Measurements from ENCODE around the gene SLC9A5. TPM values are rescaled to one million over a fixed set of nuclear protein-coding genes. Genes with fewer than 3 reads are reported as not detected.

Gene SLC9A5
- total RNA-seq, 4 donors from 2014 or later, result 0.37 to 1.2 (median 0.72) TPM

- no peak for ATAC-seq (ENCODE audit: low FRiP score)
- no peak for DNase-seq (ENCODE audit: low spot score)
- no peak for TF ChIP-seq CTCF (IDR thresholded peaks at IDR 0.05)
Measured at GRCh38 chr16:67228034-67228785, 20.6 kb upstream of the SLC9A5 start.

DNA sequence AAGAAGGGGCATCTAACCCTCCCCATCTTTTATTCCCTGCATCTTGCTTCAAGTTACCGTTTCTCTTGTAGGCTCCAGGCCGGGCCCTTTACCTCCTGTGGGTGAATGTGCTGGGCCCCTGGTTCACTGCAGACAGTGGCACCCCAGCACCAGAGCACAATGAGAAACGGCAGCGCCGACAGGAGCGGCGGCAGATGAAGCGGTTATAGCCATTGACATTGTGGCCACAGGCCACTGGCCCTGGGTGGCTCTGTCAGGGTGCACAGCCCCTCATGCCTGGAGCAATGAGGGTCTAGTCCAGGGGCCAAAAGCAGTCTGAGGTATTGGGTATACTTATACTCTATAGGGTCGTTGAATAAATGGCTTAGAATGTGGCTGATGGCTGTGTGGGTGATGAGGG lies 19.9 kb upstream of the SLC9A5 start:
- no peak for DNase-seq (ENCODE audit: low spot score)
- TF ChIP-seq CTCF (IDR thresholded peaks at IDR 0.05), result no peak
- ATAC-seq (ENCODE audit: low FRiP score), result no peak

DNA sequence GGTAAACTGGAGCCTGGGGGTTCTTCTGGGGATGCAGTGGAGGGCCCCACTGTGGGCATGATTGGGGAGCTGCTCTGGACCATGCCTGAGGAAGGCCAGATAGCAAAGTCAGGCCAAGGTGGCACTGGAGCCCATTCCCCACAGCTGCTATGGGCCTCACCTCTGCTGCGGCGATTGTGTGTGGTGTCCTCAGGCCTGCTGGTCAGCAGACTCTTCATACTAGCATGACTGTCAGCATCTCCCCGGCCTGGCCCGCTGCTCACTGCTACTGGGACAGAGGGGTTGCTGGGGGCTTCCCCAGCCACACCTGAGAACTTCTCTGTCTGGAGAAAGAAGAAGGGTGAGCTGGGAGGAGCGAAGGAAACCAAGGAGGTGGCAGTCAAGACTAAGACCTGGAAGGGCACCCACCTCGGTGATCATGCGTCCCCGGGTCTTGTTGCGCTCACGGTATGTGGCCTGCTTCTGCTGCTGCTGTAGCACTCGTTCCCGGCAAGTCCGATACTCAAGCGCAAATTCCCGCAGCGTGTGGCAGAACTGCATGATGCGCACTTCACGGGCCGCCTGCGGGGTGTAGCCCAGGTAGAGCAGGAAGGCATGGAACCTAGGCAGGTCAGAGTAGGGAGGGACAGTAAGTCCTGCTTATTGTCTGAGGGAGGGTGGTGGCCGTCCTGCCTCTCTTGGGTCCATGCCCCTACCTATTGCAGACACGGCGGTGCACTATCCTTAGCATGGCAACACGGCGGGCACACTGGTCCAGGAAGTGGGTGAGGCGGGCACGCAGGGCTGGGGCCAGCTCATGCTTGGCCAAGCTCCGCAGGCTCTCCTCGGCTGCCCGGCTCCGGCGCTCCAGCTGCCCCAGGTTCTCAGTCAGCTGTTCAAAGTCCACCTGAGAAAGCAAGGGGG lies 18.6 kb upstream of the SLC9A5 start:
- ATAC-seq (ENCODE audit: low FRiP score), result no peak
- DNase-seq (ENCODE audit: low spot score), result no peak
- TF ChIP-seq CTCF (IDR thresholded peaks at IDR 0.05), result no peak

DNA sequence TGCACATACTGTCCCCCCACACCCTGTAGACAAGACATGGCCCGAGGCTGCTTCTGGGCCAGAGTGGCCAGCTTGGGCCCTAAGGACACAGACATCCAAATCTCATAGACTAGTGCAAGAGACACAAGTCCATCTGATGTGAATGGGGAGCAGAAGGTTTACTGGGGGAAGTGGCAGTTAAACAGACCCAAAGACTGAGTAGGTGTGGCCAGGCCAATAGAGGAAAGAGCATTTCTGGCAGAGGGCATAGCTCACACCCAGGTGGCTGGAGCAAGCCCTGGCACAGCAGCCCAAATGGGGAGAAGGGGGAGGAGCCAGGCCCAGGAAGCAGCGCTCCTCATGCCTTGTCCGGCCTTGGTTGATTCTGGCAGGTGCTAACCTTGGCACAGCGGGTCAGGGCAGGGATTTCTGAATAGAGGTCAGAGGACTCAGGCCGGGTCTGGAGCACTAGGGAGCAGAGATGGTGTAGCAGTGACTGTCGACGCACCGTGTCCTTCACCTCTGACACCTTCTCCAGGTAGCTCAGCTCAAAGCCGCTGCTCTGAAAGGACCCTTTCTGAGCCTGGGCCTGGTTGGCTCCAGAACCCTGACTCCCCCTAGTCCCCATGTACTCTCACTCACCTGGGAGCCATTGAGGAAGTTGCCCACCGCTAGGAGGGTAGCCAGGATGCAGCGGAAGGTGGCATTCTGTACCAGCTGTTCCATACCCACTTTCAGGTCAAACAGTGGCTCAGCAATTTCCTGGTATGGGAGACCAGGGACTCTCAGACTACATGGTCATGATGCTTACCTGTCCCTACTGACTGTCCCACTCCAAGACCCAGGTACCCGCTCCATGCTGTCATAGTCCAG lies 17.7 kb upstream of the SLC9A5 start:
- no peak for TF ChIP-seq CTCF (IDR thresholded peaks at IDR 0.05)
- DNase-seq (ENCODE audit: low spot score) (no peak), ATAC-seq (ENCODE audit: low FRiP score) (no peak)

DNA sequence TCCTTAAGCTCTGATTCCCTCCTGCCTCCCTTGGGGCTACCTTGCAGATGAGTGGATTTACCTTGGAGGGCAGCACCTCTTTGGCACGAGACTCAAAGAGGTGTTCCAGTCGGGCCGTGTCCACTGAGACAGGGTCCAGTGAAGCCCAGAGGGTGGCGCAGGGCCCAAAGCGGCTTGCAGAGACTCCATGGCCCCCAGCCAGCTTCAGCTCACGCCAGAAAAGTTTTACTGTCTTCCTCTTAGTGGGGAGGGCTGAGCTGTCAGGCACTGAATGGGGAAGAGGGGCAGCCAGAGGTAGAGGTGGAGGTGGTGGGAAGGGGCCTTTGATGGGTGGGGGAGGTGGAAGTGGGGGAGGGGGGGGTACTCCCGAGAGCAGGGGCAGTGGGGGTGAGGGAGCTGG lies 15.2 kb upstream of the SLC9A5 start:
- TF ChIP-seq CTCF (IDR thresholded peaks at IDR 0.05), result no peak
- no peak for DNase-seq (ENCODE audit: low spot score)
- no peak for ATAC-seq (ENCODE audit: low FRiP score)

GRCh38 chr16:67234180-67234597 lies 14.6 kb upstream of the SLC9A5 start:
- no peak for DNase-seq (ENCODE audit: low spot score)
- no peak for ATAC-seq (ENCODE audit: low FRiP score)
- no peak for TF ChIP-seq CTCF (IDR thresholded peaks at IDR 0.05)
